OCI-LY7 (cell line): ENCODE measurements around the gene CDH2.

Experiments used
- EZH2phosphoT487 ChIP-seq: fragments of 200-600 bp; sonication (generic); IDR thresholded peaks from 2 replicates; pipeline ENCODE4 v1.6.1; 2018; ENCODE audit warnings: low read depth, borderline replicate concordance, mild to moderate bottlenecking, mixed run types, antibody characterized with exemption, low read length, moderate library complexity, mixed read lengths
- TF ChIP-seq, protein P1 (sequence below): fragments of 200-600 bp; sonication (generic); conservative IDR thresholded peaks from 2 replicates; pipeline ENCODE4 v1.5.1; 2014; ENCODE audit warnings: mild to moderate bottlenecking, antibody characterized with exemption, low read length, moderate library complexity, mixed read lengths

DNA sequence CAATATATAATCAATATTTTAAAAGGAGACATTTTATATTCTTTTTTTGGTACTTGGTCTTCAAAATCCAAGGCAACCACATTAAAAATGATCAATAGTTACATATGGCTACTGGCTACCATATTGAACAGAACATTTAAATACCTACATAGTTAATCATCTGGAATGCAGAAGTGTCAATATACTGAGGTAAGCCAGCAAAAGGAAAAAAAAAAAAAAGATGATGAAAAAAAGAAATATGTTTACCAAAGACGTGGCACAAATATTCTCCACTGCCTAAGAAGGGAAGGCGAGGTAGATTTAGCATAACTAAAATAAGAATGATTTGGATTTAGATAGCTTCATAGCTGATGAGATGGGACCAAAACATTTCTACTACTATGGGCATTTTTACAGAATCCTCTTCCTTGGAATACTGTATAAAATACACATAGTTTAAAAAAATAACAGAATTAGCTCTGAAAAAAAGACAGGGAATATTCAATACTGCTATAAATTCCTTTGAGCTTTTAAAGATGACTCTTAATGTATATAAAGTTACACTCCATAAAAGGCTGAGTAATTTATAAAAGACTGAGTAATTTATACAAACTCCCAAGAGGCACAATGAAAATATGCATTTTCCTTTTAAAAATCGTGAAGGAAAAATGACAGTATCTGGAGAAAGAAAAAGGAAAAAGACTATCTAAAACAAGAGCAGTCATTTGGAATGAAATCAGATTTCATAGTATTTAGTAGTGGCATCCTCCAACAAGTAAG, 63.5 kb downstream of the CDH2 start:
- TF ChIP-seq EZH2phosphoT487, result no peak
- TF ChIP-seq, protein P1, sequence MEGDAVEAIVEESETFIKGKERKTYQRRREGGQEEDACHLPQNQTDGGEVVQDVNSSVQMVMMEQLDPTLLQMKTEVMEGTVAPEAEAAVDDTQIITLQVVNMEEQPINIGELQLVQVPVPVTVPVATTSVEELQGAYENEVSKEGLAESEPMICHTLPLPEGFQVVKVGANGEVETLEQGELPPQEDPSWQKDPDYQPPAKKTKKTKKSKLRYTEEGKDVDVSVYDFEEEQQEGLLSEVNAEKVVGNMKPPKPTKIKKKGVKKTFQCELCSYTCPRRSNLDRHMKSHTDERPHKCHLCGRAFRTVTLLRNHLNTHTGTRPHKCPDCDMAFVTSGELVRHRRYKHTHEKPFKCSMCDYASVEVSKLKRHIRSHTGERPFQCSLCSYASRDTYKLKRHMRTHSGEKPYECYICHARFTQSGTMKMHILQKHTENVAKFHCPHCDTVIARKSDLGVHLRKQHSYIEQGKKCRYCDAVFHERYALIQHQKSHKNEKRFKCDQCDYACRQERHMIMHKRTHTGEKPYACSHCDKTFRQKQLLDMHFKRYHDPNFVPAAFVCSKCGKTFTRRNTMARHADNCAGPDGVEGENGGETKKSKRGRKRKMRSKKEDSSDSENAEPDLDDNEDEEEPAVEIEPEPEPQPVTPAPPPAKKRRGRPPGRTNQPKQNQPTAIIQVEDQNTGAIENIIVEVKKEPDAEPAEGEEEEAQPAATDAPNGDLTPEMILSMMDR, result no peak
